Cardiac septum (tissue), 1 donor: ENCODE results near the gene KLC1. TPM values are rescaled to one million over a fixed set of nuclear protein-coding genes. Genes with fewer than 3 reads are reported as not detected.

Experiments used
- DNase-seq: peaks from one replicate; pipeline ENCODE4 v3.0.0-alpha.2; 2020; ENCODE audit warnings: low spot score
- intact Hi-C: fragments of 100-400 bp; cut with DNase I; formaldehyde crosslinking; loops from one replicate; pipeline ENCODE4 v1.14.0; 2022
- total RNA-seq: library from RNA; stranded (reverse); fragmentation: NEBNext Ultra II Directional; extraction: Animal tissue kit (Norgen Biotek cat#: 25700); gene quantifications from one replicate; pipeline ENCODE4 v1.2.1, GENCODE V29; 2021
- donor health status: DM: no; HTN: no; CAD: no.

KLC1 gene
- total RNA-seq, 1 donor from 2014 or later = 219 TPM

- DNase-seq = peak; percentile 70
- intact Hi-C loops = no loop called here
These were observed 109.9 kb downstream of the KLC1 start for GRCh38 chr14:103738701-103739451.

GRCh38 chr14:103739466-103739792 lies 110.4 kb downstream of the KLC1 start:
- intact Hi-C loops = no loop called here
- DNase-seq = peak; percentile 57

DNA sequence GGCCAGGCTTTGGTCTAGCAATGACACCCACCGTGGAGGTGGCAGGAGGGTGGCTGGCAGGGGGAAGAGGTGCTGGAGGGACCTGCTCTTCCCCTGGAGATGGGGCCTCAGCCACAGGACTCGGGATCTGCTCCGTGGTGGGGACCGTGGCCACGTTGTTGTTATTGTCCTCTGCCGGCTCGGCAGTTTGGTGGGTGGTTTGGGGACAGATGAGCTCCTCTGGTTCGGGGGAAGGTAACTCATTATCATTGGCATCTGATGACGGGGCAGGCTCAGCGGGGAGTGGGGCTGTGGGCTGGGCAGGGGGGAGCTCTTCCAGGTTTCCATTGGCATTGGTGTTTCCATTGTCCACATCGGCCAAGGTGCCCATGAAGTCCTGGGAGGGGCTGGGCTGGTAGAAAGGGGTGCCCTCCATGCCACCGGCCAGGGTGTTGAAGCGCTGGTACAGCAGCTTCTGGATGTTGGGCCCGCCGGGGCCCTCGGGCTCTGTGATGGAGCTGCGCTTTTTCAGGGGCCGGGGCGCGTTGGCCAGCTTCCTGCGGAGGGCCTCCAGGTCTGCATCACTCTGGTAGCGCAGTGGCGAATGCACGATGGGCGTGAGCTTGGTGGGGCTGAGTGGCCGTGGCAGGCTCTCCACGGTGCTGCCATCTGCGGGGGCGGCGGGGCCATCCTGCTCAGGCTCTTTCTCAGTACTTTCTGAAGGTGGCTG lies 110.9 kb downstream of the KLC1 start:
- intact Hi-C loops = no loop called here

GRCh38 chr14:103740991-103741689 lies 112.1 kb downstream of the KLC1 start:
- DNase-seq = peak; percentile 55
- intact Hi-C loops = no loop called here

More for the DNA sequence above, 110.9 kb downstream of the KLC1 start:
- peak; percentile 68 for DNase-seq

- intact Hi-C loops = no loop called here
- peak; percentile 50 for DNase-seq
These were observed 112.9 kb downstream of the KLC1 start for GRCh38 chr14:103741876-103742275.

- intact Hi-C loops = no loop called here
- DNase-seq = peak; percentile 35
These were observed 113.7 kb downstream of the KLC1 start for GRCh38 chr14:103742499-103743255.

DNA sequence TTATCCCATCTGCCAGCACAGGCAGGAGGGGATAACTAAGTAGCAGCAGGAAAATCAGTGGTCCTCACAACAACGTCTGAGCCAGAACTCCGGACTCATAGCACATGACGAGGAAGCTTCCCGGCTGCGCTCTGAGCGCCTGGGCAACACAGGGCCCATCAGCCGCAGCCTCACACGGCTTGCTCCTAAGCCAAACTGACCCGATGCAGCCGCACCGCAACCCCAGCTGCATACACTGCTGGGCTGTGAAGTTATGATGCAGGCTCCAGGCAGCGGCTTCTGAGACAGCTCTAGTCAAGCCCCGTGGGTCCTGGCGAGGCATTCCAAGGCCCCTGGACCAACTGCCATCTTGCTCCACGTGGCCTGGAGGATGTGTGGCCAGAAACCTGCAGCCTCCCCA lies 114.7 kb downstream of the KLC1 start:
- peak; percentile 75 for DNase-seq
- intact Hi-C loops = no loop called here

DNA sequence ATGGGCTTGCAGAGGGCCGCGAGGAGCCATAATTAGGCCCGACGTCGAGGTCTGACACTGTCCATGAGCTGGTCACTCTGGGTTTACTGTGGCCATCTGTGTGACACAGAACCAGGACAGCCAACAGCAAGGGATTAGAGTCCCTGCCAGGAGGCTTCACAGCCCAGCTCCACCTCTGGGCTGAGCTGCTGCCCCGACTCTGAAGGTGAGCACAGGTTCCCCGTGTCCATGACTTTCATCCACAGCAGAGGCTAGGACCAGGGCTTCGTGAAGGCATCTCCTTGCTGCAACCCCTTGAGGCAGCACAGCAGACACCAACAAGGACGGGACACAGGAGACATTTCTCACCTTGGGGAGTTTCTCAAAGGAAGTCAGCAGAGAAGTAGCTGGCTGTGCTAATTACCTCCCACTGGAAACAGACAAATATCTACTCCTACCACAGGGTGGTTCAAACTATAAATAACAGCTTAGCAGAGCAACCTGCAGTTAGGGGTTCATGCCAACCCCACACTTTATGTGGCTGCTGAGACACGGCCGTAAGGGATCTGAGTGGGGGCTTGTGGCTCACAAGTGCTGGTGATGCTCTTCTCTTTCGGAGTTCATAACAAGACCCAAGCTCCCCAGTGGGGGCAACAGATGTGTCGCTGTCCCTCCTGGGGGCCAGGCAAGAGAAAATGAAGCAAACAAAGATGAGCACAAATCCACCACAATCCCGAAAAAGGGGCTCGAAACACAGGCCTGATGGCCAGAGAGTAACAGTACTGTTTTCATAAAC lies 115.8 kb downstream of the KLC1 start:
- DNase-seq = peak; percentile 59
- intact Hi-C loops = no loop called here

DNA sequence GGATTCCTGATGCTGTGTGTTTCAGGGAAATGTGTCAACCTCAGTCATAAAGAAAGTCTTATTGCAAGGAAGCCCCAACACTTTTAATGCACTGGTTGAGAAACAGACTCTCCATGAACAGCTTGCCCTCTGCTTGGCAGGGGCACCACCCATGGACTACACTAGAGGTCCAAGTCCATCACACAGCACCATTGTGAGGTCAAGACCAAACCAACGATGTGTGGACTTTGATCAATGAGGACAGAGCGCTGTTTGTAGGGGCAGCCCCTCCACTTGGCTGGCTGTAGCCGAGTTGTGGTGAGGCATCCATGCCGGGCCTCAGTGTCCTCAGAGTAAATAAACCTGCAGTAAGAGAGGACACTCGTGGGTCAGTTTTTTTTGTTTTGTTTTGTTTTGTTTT lies 116.4 kb downstream of the KLC1 start:
- DNase-seq = peak; percentile 26
- intact Hi-C loops = no loop called here

GRCh38 chr14:103746701-103747100 lies 117.7 kb downstream of the KLC1 start:
- peak; percentile 43 for DNase-seq
- intact Hi-C loops = no loop called here

- intact Hi-C loops = no loop called here
These were observed 119.5 kb downstream of the KLC1 start for GRCh38 chr14:103748534-103748857.

DNA sequence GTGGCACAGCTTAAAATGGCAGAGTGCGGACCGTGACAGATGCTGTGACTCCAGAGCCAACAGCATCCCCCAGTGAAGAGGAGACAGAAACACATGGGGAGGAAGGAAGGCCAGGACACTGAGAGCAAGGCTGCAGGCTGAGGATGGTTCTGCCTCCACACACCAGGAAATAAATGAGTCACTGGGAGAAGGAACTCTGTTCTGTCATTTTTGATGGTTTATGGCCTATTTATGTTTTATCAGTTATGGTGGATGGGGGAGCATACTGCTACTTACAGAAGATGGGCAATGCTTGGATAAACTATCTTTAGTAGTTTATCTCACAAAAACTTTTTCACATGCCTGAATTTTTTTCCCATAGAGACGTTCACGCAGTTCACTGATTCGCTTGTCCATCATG lies 120.4 kb downstream of the KLC1 start:
- DNase-seq = no peak
- intact Hi-C loops = no loop called here

More at GRCh38 chr14:103748534-103748857, 119.5 kb downstream of the KLC1 start:
- DNase-seq = no peak

GRCh38 chr14:103749860-103750259 lies 120.8 kb downstream of the KLC1 start:
- intact Hi-C loops = no loop called here
- no peak for DNase-seq

Other genes with a start within 250 kb of the KLC1 start
- 69.4 TPM for gene MARK3, start 243.8 kb upstream of the KLC1 start, total RNA-seq
- gene CKB, start 106.4 kb upstream of the KLC1 start, total RNA-seq = 327 TPM
- gene TRMT61A, start 100.0 kb upstream of the KLC1 start, total RNA-seq = 5.2 TPM
- 20.1 TPM for gene BAG5, start 66.6 kb upstream of the KLC1 start, total RNA-seq
- gene COA8, start 66.3 kb upstream of the KLC1 start, total RNA-seq = 43.8 TPM
- 3.9 TPM for gene XRCC3, start 86.2 kb downstream of the KLC1 start, total RNA-seq
- 60.9 TPM for gene ZFYVE21, start 86.6 kb downstream of the KLC1 start, total RNA-seq
- gene PPP1R13B, start 218.4 kb downstream of the KLC1 start, total RNA-seq = 67.8 TPM